Caco-2 (cell line): ENCODE results near the gene CPSF6. TPM values are rescaled to one million over a fixed set of nuclear protein-coding genes. Genes with fewer than 3 reads are reported as not detected.
A peak's percentile ranks its signal among the peaks of the same experiment; 100 is the strongest.

Experiments
- BruUV-seq: library from RNA; stranded (reverse); fragments of 400-500 nt; replicated peaks from 2 replicates; lab custom pipeline; 2021; lab: Mats Ljungman, UMichigan
- CTCF ChIA-PET: fragments of 300-600 bp; sonication (Branson Sonifier 250); formaldehyde crosslinking; loops from one replicate; lab custom pipeline; 2022; ENCODE audit warnings: antibody characterized with exemption; lab: Charles Lee
- POLR2A ChIA-PET: fragments of 300-600 bp; sonication (Branson Sonifier 250); formaldehyde crosslinking; loops from one replicate; lab custom pipeline; 2022; ENCODE audit warnings: antibody characterized with exemption; lab: Charles Lee
- DNase-seq, 2 experiments: peaks; one replicate each; pipeline versions ENCODE4 v3.0.0 to v3.0.0-alpha.2; 2020 to 2022
- H3K27me3 ChIP-seq: replicated peaks from 2 replicates; pipeline ENCODE4 v1.6.0; 2011; ENCODE audit warnings: low read length; ENCODE audit not compliant: control insufficient read depth, insufficient read depth
- H3K36me3 ChIP-seq: 2 replicates; pipeline ENCODE4 v1.5.1; 2011; ENCODE audit warnings: low read length; ENCODE audit not compliant: control insufficient read depth, insufficient read depth
- H3K4me1 ChIP-seq: fragments of 250-450 bp; sonication (Bioruptor Pico); 2 replicates; pipeline ENCODE4 v1.5.1; 2020; ENCODE audit warnings: mild to moderate bottlenecking
- H3K4me3 ChIP-seq: 2 replicates; pipeline ENCODE4 v1.5.1; 2011; ENCODE audit warnings: low read depth, mild to moderate bottlenecking, control low read depth, low read length
- H3K9me3 ChIP-seq: fragments of 250-450 bp; sonication (Bioruptor Pico); 2 replicates; pipeline ENCODE4 v1.5.1; 2020; ENCODE audit warnings: mild to moderate bottlenecking, moderate library complexity
- H3K27ac Mint-ChIP-seq: one replicate; pipeline ENCODE4 v1.8.0; 2022; ENCODE audit warnings: mixed read lengths; ENCODE audit not compliant: unreplicated experiment
- H3K27me3 Mint-ChIP-seq: one replicate; pipeline ENCODE4 v1.8.0; 2022; ENCODE audit warnings: mixed read lengths; ENCODE audit not compliant: insufficient read depth, unreplicated experiment
- H3K36me3 Mint-ChIP-seq: one replicate; pipeline ENCODE4 v1.8.0; 2022; ENCODE audit warnings: mild to moderate bottlenecking, mixed read lengths; ENCODE audit not compliant: insufficient read depth, unreplicated experiment
- H3K4me1 Mint-ChIP-seq: one replicate; pipeline ENCODE4 v1.8.0; 2022; ENCODE audit warnings: low read depth, mixed read lengths; ENCODE audit not compliant: unreplicated experiment
- H3K4me3 Mint-ChIP-seq: one replicate; pipeline ENCODE4 v1.8.0; 2022; ENCODE audit warnings: mild to moderate bottlenecking, moderate library complexity, mixed read lengths; ENCODE audit not compliant: unreplicated experiment
- H3K9me3 Mint-ChIP-seq: one replicate; pipeline ENCODE4 v1.8.0; 2022; ENCODE audit warnings: mixed read lengths; ENCODE audit not compliant: unreplicated experiment
- CTCF ChIP-seq, 2 experiments: fragments of 200-600 bp in 1 of 2; IDR thresholded peaks; 1 replicate in 1 of 2; 2 replicates in 1 of 2; pipeline versions ENCODE4 v1.5.1 to v1.8.0; 2011 to 2022; ENCODE audit warnings: antibody characterized with exemption in 1 of 2, control low read depth in 1 of 2, inconsistent platforms in 1 of 2, low read depth in 1 of 2, low read length in 1 of 2, mild to moderate bottlenecking in 1 of 2, moderate library complexity in 1 of 2; ENCODE audit not compliant: insufficient read depth in 1 of 2, severe bottlenecking in 1 of 2, unreplicated experiment in 1 of 2
- intact Hi-C: fragments of 100-400 bp; cut with micrococcal nuclease; formaldehyde crosslinking; loops from one replicate; pipeline ENCODE4 v1.10.0; 2022; ENCODE audit not compliant: unreplicated experiment
- total RNA-seq: library from RNA; stranded (reverse); gene quantifications from 2 replicates; pipeline ENCODE4 v1.2.3, GENCODE V29; 2022

The CPSF6 gene
- total RNA-seq, 1 experiment from 2014 or later: 124 TPM

GRCh38 chr12:69238589-69239351 lies 599 bp upstream of the CPSF6 start:
- ChIA-PET CTCF (no interaction called here), POLR2A (no interaction called here)
- H3K27ac Mint-ChIP-seq: peak overlapping the region; percentile 100
- DNase-seq: no peak
- intact Hi-C loops: no loop called here
- H3K9me3 Mint-ChIP-seq: peaks cover under 1% of the 10 kb centered on the region
- BruUV-seq: TSS peak; percentile 91
- no peak for TF ChIP-seq CTCF (IDR thresholded peaks at IDR 0.05; ENCODE audit: insufficient read depth in 1 of 2, low read depth in 1 of 2, low read length in 1 of 2, severe bottlenecking in 1 of 2, unreplicated experiment in 1 of 2)
- H3K4me3 Mint-ChIP-seq: peak overlapping the region; percentile 100
- Histone ChIP-seq H3K36me3 (no peaks in the 10 kb centered on the region), H3K4me1 (peaks cover 4% of the 10 kb centered on the region; the same call in 1 of the 2 replicates), H3K9me3 (no peaks in the 10 kb centered on the region), H3K4me3 (peak overlapping the region; percentile 43), H3K27me3 (no peaks in the 10 kb centered on the region)
- H3K4me1 Mint-ChIP-seq: peaks cover 4% of the 10 kb centered on the region
- H3K27me3 Mint-ChIP-seq: no peaks in the 10 kb centered on the region
- peaks cover 32% of the 10 kb centered on the region for H3K36me3 Mint-ChIP-seq

GRCh38 chr12:69239922-69240630 lies 707 bp downstream of the CPSF6 start:
- intact Hi-C loops: no loop called here

More at GRCh38 chr12:69239922-69240630, 707 bp downstream of the CPSF6 start:
- Histone ChIP-seq H3K36me3 (peaks cover 1% of the 10 kb centered on the region; the same call in 1 of the 2 replicates), H3K27me3 (no peaks in the 10 kb centered on the region), H3K9me3 (no peaks in the 10 kb centered on the region), H3K4me3 (peak overlapping the region; percentile 70), H3K4me1 (peaks cover 4% of the 10 kb centered on the region; the same call in 1 of the 2 replicates)
- Mint-ChIP-seq H3K9me3 (no peaks in the 10 kb centered on the region), H3K27ac (peak overlapping the region; percentile 100), H3K27me3 (no peaks in the 10 kb centered on the region), H3K36me3 (peaks cover 32% of the 10 kb centered on the region), H3K4me1 (peaks cover 4% of the 10 kb centered on the region), H3K4me3 (peak overlapping the region; percentile 100)
- no peak for TF ChIP-seq CTCF (IDR thresholded peaks at IDR 0.05; ENCODE audit: insufficient read depth in 1 of 2, low read depth in 1 of 2, low read length in 1 of 2, severe bottlenecking in 1 of 2, unreplicated experiment in 1 of 2)
- ChIA-PET CTCF (no interaction called here), POLR2A (no interaction called here)
- BruUV-seq: no TSS peak
- peak; percentile 59 to 71 for DNase-seq
